Neuronal stem cell (in vitro differentiated cells): ENCODE data around the gene PCDHGA12.

ENCODE experiments used
- DNase-seq: peaks from one replicate; pipeline ENCODE4 v3.0.0-alpha.2; 2013; ENCODE audit warnings: low spot score
- H2AFZ ChIP-seq: one replicate; pipeline ENCODE4 v1.6.1; 2013; ENCODE audit warnings: mild to moderate bottlenecking, low read length, inconsistent platforms
- H2AK5ac ChIP-seq: 2 replicates; pipeline ENCODE4 v1.6.1; 2013; ENCODE audit warnings: low read depth, mild to moderate bottlenecking, inconsistent platforms, low read length, moderate library complexity, mixed read lengths
- H2BK120ac ChIP-seq: 2 replicates; pipeline ENCODE4 v1.6.1; 2013; ENCODE audit warnings: low read depth, mild to moderate bottlenecking, inconsistent platforms, low read length, moderate library complexity, mixed read lengths
- H2BK12ac ChIP-seq: one replicate; pipeline ENCODE4 v1.6.1; 2013; ENCODE audit warnings: low read length, inconsistent platforms
- H2BK15ac ChIP-seq: 2 replicates; pipeline ENCODE4 v1.6.1; 2013; ENCODE audit warnings: mild to moderate bottlenecking, low read length, inconsistent platforms, mixed read lengths
- H2BK5ac ChIP-seq: one replicate; pipeline ENCODE4 v1.6.1; 2013; ENCODE audit warnings: inconsistent platforms, mild to moderate bottlenecking, low read length, moderate library complexity
- H3K14ac ChIP-seq: one replicate; pipeline ENCODE4 v1.6.1; 2013; ENCODE audit warnings: low read length, inconsistent platforms
- H3K18ac ChIP-seq: 2 replicates; pipeline ENCODE4 v1.6.1; 2013; ENCODE audit warnings: low read length, inconsistent platforms
- H3K23ac ChIP-seq: 2 replicates; pipeline ENCODE4 v1.6.1; 2013; ENCODE audit warnings: low read depth, mild to moderate bottlenecking, mixed read lengths, low read length, inconsistent platforms; ENCODE audit not compliant: poor library complexity
- H3K27ac ChIP-seq: replicated peaks from 3 replicates; pipeline ENCODE4 v1.5.1; 2013; ENCODE audit warnings: low read length, inconsistent platforms
- H3K27me3 ChIP-seq, 3 experiments: 2 replicates each; pipeline ENCODE4 v1.6.1; 2013; ENCODE audit warnings: low read length in 3 of 3, mild to moderate bottlenecking in 2 of 3, inconsistent platforms in 1 of 3, low read depth in 1 of 3, mixed read lengths in 1 of 3, moderate library complexity in 1 of 3; ENCODE audit not compliant: control insufficient read depth in 3 of 3, insufficient read depth in 3 of 3
- H3K36me3 ChIP-seq, 2 donors: replicated peaks in 1 of 2; 2 replicates each; pipeline ENCODE4 v1.6.1; 2013; ENCODE audit warnings: low read length in 2 of 2; ENCODE audit not compliant: control insufficient read depth in 2 of 2, insufficient read depth in 2 of 2
- H3K4ac ChIP-seq: 2 replicates; pipeline ENCODE4 v1.6.1; 2013; ENCODE audit warnings: inconsistent platforms, mild to moderate bottlenecking, low read length, moderate library complexity
- H3K4me1 ChIP-seq, 2 donors: 1 replicate in 1 of 2; 2 replicates in 1 of 2; pipeline ENCODE4 v1.6.1; 2013; ENCODE audit warnings: low read length in 2 of 2, low read depth in 1 of 2; ENCODE audit not compliant: control insufficient read depth in 2 of 2, insufficient read depth in 1 of 2
- H3K4me2 ChIP-seq: one replicate; pipeline ENCODE4 v1.6.1; 2013; ENCODE audit warnings: mild to moderate bottlenecking, low read length, inconsistent platforms; ENCODE audit not compliant: insufficient read depth, poor library complexity, severe bottlenecking
- H3K4me3 ChIP-seq, 2 donors: 2 replicates each; pipeline ENCODE4 v1.5.1; 2013; ENCODE audit warnings: low read length in 2 of 2, mild to moderate bottlenecking in 2 of 2, inconsistent platforms in 1 of 2, moderate library complexity in 1 of 2
- H3K79me1 ChIP-seq: one replicate; pipeline ENCODE4 v1.6.1; 2013; ENCODE audit warnings: low read depth, mild to moderate bottlenecking, inconsistent platforms, low read length, moderate library complexity
- H3K9ac ChIP-seq: one replicate; pipeline ENCODE4 v1.6.1; 2013; ENCODE audit warnings: mild to moderate bottlenecking, low read depth, low read length, inconsistent platforms; ENCODE audit not compliant: poor library complexity
- H3K9me3 ChIP-seq, 2 donors: replicated peaks in 1 of 2; 2 replicates each; pipeline versions ENCODE3 to v1.6.1; 2013; ENCODE audit warnings: low read length in 2 of 2, mild to moderate bottlenecking in 2 of 2, inconsistent platforms in 1 of 2, low read depth in 1 of 2, mixed read lengths in 1 of 2, moderate library complexity in 1 of 2; ENCODE audit not compliant: control insufficient read depth in 2 of 2, insufficient read depth in 1 of 2
- H4K8ac ChIP-seq: one replicate; pipeline ENCODE4 v1.6.1; 2013; ENCODE audit warnings: low read depth, mild to moderate bottlenecking, inconsistent platforms, low read length, moderate library complexity
- H4K91ac ChIP-seq: one replicate; pipeline ENCODE4 v1.6.1; 2013; ENCODE audit warnings: low read length, low read depth, mild to moderate bottlenecking, inconsistent platforms; ENCODE audit not compliant: poor library complexity
- WGBS, 2 donors: extraction: QIAGEN DNeasy Blood & Tissue Kit; methylation state at CpG; one replicate each; pipeline ENCODE4 v1.1.7; 2013; ENCODE audit warnings: missing lambda C conversion rate in 2 of 2, mixed read lengths in 1 of 2; ENCODE audit not compliant: insufficient read length in 2 of 2, insufficient replicate concordance in 1 of 2; ENCODE audit errors: extremely low coverage in 2 of 2; 5-methylcytosine and 5-hydroxymethylcytosine counted together

PCDHGA12 gene

DNA sequence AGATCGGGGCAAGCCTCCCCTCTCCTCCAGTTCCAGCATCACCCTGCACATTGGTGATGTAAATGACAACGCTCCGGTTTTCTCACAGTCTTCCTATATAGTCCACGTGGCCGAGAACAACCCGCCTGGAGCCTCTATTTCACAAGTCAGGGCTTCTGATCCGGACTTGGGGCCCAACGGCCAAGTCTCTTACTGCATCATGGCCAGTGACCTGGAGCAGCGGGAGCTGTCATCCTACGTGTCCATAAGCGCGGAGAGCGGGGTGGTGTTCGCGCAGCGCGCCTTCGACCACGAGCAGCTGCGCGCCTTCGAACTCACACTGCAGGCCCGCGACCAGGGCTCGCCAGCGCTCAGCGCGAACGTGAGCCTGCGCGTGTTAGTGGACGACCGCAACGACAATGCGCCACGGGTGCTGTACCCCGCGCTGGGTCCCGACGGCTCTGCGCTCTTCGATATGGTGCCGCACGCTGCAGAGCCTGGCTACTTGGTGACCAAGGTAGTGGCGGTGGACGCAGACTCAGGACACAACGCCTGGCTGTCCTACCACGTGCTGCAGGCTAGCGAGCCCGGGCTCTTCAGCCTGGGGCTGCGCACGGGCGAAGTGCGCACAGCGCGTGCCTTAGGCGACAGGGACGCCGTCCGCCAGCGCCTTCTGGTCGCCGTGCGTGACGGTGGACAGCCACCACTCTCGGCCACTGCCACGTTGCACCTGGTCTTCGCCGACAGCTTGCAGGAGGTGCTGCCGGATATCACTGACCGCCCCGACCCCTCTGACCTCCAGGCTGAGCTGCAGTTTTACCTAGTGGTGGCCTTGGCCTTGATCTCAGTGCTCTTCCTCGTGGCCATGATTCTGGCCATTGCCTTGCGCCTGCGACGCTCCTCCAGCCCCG lies 40.9 kb upstream of the PCDHGA12 start:
- Histone ChIP-seq H2AFZ (no peak overlapping the region), H2BK15ac (no peak overlapping the region), H3K27ac (no peak overlapping the region), H3K9me3 (peaks cover 40 to 70% of the 10 kb centered on the region in 2 donors), H3K18ac (peak overlapping the region; percentile 30), H3K23ac (peak overlapping the region; percentile 16), H2BK5ac (no peak overlapping the region), H3K36me3 (peaks cover 14 to 26% of the 10 kb centered on the region in 2 donors), H3K14ac (no peak overlapping the region), H3K9ac (peak overlapping the region; percentile 51), H3K4me3 (peak overlapping the region in 1 of 2 donors; percentile 24), H2BK120ac (no peak overlapping the region), H3K4me1 (no peaks in the 10 kb centered on the region), H3K4me2 (no peak overlapping the region), H4K8ac (no peak overlapping the region), H2AK5ac (no peak overlapping the region), H3K4ac (no peak overlapping the region), H3K79me1 (peaks cover 4% of the 10 kb centered on the region), H4K91ac (no peak overlapping the region), H3K27me3 (no peaks in the 10 kb centered on the region), H2BK12ac (no peak overlapping the region)
- DNase-seq: no peak
- WGBS, 2 donors: no CpG with 5 or more reads among the region's 77 CpGs

- Histone ChIP-seq H4K91ac (no peak within 1 kb of the TSS), H3K23ac (no peak within 1 kb of the TSS), H3K79me1 (peaks cover 6% of the 10 kb centered on the region), H3K36me3 (peaks cover 14 to 26% of the 10 kb centered on the region in 2 donors), H2BK120ac (no peak within 1 kb of the TSS), H3K4me1 (no peaks in the 10 kb centered on the region), H4K8ac (no peak within 1 kb of the TSS), H3K27ac (no peak within 1 kb of the TSS), H3K9me3 (peaks cover 40 to 85% of the 10 kb centered on the region in 2 donors), H2AK5ac (no peak within 1 kb of the TSS), H2BK15ac (no peak within 1 kb of the TSS), H3K27me3 (no peaks in the 10 kb centered on the region), H2AFZ (no peak within 1 kb of the TSS), H3K18ac (no peak within 1 kb of the TSS), H2BK5ac (no peak within 1 kb of the TSS), H3K4ac (no peak within 1 kb of the TSS), H3K4me3 (no peak within 1 kb of the TSS), H2BK12ac (no peak within 1 kb of the TSS), H3K14ac (no peak within 1 kb of the TSS), H3K9ac (no peak within 1 kb of the TSS), H3K4me2 (no peak within 1 kb of the TSS)
- no peak for DNase-seq
- no CpG with 5 or more reads among the region's 38 CpGs for WGBS, 2 donors
Observed at GRCh38 chr5:141392429-141393198, 37.7 kb upstream of the PCDHGA12 start, which contains the start of gene PCDHGA8. Gene PCDHGA8 (plus strand): TSS chr5:141392633. CDS start chr5:141392814, 181 bp downstream.

DNA sequence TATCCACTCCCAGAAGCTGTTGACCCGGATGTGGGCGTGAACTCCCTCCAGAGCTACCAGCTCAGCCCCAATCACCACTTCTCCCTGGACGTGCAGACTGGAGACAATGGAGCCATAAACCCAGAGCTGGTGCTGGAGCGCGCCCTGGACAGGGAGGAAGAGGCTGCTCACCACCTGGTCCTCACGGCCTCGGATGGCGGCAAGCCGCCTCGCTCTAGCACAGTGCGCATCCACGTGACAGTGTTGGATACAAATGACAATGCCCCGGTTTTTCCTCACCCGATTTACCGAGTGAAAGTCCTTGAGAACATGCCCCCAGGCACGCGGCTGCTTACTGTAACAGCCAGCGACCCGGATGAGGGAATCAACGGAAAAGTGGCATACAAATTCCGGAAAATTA lies 37.0 kb upstream of the PCDHGA12 start:
- no peak overlapping the region for H2AFZ ChIP-seq
- no peak overlapping the region for H3K4me3 ChIP-seq
- no peak overlapping the region for H3K9ac ChIP-seq
- H2BK12ac ChIP-seq: no peak overlapping the region
- H2BK5ac ChIP-seq: no peak overlapping the region
- H2AK5ac ChIP-seq: no peak overlapping the region
- H3K23ac ChIP-seq: no peak overlapping the region
- H3K27me3 ChIP-seq: no peaks in the 10 kb centered on the region
- H3K4me1 ChIP-seq: no peaks in the 10 kb centered on the region
- no CpG with 5 or more reads among the region's 21 CpGs for WGBS, 2 donors
- no peak overlapping the region for H3K18ac ChIP-seq
- DNase-seq: no peak
- H3K4ac ChIP-seq: no peak overlapping the region
- no peak overlapping the region for H4K91ac ChIP-seq
- H3K27ac ChIP-seq: no peak overlapping the region
- H3K9me3 ChIP-seq: peaks cover 39 to 83% of the 10 kb centered on the region in 2 donors
- H4K8ac ChIP-seq: no peak overlapping the region
- H3K4me2 ChIP-seq: no peak overlapping the region
- H3K14ac ChIP-seq: no peak overlapping the region
- H2BK120ac ChIP-seq: no peak overlapping the region
- H3K79me1 ChIP-seq: peaks cover 6% of the 10 kb centered on the region
- peaks cover 14 to 26% of the 10 kb centered on the region in 2 donors for H3K36me3 ChIP-seq
- no peak overlapping the region for H2BK15ac ChIP-seq
